HG02938 (cell line): ENCODE measurements around the gene COMMD1.
"Not testable (repeated sequence)": the region's sequence is repeated elsewhere in the genome, so short reads cannot be mapped to it uniquely, and the experiment has no call there.

Experiments used
- ATAC-seq: cut with Tn5 transposase; IDR thresholded peaks from one replicate; pipeline ENCODE4 v1.9.1; 2021; ENCODE audit warnings: mild to moderate bottlenecking, moderate library complexity; ENCODE audit not compliant: unreplicated experiment

The COMMD1 gene

DNA sequence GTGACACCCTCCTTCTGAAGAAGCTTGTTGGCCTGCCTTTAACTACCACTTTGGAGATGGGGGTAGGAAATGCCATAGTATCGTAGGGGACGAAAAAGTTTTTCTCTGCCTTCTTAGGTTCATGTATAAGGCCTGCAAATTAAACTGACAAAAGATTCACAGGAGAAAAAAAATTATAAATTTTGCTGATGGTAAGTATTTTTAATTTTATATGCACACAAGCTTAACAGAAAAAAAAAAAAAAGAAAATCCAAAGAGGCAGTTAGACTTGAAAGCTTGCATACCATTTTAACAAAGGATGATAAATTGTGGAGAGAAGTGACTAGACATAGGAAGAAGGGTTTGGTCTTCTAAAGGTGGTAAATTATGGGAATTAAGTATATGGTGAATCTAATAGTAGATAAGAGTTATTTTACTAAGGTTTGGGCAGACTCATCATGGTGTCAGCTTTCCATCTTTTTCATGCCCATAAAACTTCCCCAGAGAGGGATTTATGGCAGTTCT is 227.9 kb downstream of the COMMD1 start:
- no peak for ATAC-seq

DNA sequence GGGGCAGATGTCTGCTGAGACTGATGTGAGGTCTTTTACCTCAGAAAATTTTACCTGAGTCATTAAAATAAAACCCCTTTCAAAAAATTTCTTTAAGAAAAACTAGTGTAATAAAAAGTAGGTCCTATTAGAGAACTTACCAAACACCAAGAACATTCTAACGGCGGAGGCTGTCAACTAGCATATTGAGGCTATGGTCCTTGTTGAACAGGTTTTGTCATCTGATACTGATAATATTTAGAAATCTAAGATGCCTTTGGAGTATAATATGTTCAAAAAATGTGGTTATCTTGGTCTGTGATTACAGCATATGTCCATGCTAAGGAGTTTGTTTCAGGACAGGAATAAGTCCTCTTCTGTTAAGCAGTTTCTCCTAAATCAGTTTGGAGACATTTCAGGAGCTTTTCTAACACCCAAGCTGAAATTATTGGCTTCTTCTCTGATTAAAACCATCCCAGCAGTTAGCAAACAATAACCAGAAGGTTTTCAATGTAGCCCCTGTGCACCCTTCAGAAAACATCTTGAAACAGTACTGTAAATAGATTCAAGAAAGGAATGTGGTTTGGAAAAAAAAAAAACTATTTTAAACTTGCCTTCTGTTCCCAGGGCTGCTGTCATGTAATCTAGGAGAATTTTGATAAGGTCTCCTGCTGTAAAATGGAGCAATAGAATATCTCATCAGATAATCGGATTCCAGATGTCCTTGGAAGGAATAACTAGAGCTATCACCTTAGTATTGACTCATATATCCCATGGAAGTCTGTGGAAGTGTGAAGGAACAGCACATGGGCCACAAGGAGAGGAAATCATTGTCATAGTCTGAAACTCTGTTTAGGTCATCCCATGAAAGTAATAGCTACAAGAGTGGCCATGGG is 231.7 kb downstream of the COMMD1 start:
- no peak for ATAC-seq

- peak; percentile 47 for ATAC-seq
Measured at GRCh38 chr2:62140426-62141141, 235.1 kb downstream of the COMMD1 start.

GRCh38 chr2:62141142-62141740 is 235.8 kb downstream of the COMMD1 start:
- no peak for ATAC-seq

- ATAC-seq = peak; percentile 39
Measured at GRCh38 chr2:62142054-62142453, 236.6 kb downstream of the COMMD1 start.

DNA sequence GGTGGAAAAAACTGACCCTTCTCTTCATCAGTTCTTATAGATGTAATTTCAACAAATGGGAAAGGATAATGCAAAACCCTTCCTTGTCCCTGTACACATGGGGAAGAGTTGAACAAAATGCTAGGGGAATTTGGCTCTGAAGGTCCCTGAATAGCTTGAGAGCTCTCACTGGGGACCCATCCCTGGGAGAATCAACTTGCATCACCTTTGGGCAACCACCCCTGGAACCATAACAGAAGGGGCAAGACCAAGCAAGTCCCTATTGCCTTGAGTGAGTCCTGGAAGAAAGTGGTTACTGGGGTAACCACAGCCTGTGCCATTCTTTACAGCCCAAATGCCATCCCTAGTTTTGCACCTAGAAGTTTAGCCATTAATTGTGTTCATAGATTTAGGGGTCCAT is 238.2 kb downstream of the COMMD1 start:
- ATAC-seq = no peak

DNA sequence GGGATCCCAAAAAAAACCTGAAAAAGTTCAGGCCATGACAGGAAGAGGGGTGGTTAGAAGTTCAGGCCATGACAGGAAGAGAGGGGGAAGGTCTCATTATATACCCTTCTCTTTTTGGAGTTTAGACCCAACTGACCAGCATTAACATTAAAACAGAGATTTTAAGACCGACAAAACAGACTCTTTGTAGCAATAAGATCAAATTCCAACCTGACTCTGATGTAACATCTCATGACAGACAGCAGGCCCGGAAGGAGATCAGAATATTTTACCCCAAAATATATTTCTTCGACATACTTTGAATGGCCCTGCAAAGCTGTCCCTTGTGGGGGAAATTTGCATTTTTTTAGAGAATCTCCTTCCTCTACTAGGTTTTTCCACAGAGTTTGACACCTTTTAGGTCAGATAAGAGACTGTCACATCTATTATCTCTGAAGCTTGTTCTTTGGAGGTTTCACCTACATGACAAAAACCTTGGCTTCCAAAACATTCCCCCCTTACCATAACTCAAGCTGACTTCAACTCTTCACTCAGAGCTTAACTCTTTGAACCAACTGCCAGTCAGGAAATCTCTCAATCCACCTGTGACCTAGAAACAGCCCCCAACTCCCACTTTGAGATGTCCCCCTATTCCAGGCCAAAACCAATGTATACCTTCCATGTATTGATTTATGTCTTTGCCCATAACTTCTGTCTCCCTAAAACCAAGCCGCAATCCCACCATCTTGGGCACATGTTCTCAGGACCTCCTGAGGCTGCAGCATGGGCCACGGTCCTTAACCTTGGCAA is 239.4 kb downstream of the COMMD1 start:
- no peak for ATAC-seq

DNA sequence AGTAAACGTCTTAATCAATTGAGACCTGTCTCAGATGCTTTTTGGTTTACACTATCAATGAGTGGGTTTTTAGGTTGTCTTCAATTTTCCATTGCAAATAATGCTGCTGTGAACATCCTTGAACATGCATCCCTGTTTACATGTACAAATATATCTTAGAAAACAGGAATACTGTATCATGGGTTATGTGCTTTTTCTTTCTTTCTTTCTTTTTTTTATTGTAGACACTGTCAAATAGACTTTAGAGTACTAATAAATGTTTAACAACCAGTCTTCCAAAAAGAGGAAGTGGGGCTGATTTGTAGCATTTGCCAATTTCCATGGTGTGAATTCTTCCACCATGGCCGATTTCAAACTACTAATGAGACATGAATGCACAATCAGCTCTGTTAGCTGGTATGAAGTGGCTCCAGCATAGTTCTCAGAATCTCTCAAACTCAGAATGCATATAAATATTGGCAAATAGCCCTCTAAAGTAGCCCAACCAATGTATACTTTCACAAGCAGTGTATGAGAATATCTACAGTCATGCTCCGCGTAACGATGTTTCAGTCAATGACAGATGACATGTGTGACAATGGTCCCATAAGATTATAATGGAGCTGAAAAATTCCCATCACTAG is 240.1 kb downstream of the COMMD1 start:
- ATAC-seq = no peak

- not testable (repeated sequence) for ATAC-seq
Measured at GRCh38 chr2:62146790-62147189, 241.3 kb downstream of the COMMD1 start.

GRCh38 chr2:62147610-62148301 is 242.3 kb downstream of the COMMD1 start:
- no peak for ATAC-seq

DNA sequence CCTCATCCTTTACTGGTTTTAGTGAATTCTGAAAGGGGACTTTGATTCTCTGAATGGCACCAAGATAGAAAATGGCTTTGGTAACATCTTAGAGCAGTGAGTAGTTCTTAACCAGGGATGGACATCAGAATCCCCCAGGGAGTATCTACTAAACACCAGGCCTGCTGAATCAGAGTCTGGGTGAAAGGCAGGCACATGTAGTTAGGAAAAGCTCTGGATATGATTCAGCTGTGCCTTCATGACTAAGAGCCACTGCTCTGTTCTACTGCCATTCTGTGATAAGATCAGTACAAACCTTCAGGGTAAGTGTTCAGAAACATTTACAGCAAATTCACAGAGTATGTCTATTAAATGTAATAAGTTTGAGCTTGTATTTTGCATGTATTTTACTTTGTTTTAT is 244.2 kb downstream of the COMMD1 start:
- ATAC-seq = no peak

- no peak for ATAC-seq
Measured at GRCh38 chr2:62150597-62151305, 245.3 kb downstream of the COMMD1 start.

- ATAC-seq = no peak
Measured at GRCh38 chr2:62151306-62151638, 245.8 kb downstream of the COMMD1 start.

GRCh38 chr2:62152000-62152399 is 246.5 kb downstream of the COMMD1 start:
- no peak for ATAC-seq

DNA sequence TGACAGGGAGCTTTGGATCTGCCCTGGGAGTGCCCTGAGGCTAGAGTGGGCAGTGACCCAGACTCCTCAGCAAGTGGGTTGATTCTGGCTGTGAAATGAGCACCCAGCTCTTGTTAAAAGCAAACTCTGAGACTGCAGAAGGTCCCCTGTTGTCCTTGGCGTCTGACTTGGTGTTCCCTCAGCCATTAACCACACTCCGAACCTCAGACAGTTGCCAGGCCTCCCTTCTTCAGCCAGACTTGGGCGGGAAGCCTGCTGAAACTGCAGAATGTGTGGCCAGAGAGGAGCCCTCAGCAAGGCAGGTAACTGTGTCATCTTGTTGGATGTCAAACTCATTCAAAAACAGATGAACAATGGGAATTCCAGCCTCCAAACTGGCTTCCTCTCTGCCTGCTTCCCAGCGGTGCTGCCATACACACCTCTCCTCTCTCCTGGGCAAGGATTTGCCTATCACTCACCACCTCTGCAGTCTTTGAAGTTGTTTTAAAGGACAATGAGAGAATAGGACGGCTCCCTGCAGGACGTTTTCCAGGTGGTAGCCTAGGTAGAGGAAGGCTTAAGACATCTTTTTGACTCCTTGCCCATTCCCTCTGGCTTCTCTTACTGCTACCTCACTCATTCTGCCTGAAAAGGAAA is 251.5 kb downstream of the COMMD1 start:
- no peak for ATAC-seq

DNA sequence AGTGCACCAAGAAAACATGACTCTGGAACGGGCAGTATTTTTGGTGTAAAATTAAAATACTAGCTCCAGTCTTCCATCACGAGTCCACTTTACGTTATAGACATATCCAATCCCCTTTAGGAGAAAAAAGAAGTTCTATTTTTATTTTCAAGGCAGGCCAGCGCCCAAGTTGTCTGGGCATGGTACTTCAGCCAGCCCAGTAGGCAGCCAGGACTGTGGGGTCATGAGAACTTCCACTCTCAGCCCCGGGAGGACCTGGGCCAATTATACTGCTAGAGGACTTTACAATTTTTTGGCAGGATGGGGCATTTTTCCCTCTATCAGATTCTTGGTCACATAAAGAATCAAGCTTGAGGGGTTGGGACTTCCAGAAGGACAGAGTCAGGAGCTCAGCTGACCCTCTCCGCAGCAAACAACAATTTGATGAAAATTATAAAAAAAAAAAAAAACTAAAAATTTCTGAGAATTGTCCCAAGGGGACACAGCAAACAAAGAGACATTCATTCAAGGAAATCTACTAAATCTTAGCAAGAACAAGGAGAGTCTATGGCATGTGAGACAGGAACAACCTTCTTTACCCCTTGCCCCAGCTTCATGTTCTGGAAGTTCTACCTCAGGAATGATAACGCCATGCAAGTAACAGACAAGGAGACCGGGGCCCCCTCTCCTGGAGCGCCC is 253.1 kb downstream of the COMMD1 start:
- ATAC-seq = no peak

- ATAC-seq = not testable (repeated sequence)
Measured at GRCh38 chr2:62160691-62161090, 255.2 kb downstream of the COMMD1 start.
